DMS114 treated with DMSO at 0.1 percent for 48 hours (cell line): Measurements from ENCODE around the gene SMIM10L2A.
A peak's percentile ranks its signal among the peaks of the same experiment; 100 is the strongest.
"Not testable (repeated sequence)": the region's sequence is repeated elsewhere in the genome, so short reads cannot be mapped to it uniquely, and the experiment has no call there.

Experiments
- DNase-seq: peaks from one replicate; lab custom pipeline; 2025; ENCODE audit not compliant: unreplicated experiment; lab: John Stamatoyannopoulos, UW

Gene SMIM10L2A

GRCh38 chrX:135421537-135421931, 210 bp upstream of the SMIM10L2A start:
- DNase-seq: peak; percentile 21

- DNase-seq: not testable (repeated sequence)
Measured at GRCh38 chrX:135422810-135423168, 1.0 kb downstream of the SMIM10L2A start.

DNA sequence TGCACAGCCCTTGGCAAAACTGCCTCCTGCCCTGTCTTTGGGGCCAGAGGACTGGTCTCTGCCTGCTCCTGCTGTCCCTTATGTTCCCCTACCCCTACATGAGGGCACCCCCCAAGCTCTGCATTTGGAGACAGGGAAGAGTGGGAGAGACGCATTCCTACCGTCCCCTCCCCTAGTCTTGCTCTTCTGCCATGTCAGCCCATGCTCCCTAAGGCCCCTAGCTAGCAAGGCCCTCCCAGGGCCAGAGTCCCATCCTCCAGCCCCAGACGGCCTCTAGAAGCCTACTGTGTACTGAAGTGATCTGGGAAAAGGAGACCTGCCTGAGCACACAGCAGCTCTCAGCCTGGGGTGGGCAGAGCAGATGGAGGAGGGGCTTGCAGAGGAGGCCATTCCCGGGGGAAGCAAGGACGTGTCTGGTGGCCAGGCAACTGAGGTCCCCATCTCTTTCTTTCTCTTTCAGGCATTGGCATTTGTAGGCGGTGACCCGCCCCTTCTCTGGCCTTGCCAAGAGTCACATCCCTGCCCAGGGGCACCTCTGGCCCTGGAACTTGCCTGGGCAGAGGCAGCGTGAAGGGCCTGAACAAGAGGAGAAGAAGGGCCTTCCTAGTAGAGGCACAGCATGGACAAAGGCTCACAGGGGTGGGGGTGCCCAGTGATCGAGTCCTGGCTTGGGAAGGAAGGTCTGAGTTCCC, 1.6 kb downstream of the SMIM10L2A start:
- DNase-seq: not testable (repeated sequence)

GRCh38 chrX:135424469-135424868, 2.7 kb downstream of the SMIM10L2A start:
- no peak for DNase-seq

GRCh38 chrX:135425026-135425965, 3.6 kb downstream of the SMIM10L2A start:
- DNase-seq: no peak

- DNase-seq: no peak
Measured at GRCh38 chrX:135429429-135429828, 7.7 kb downstream of the SMIM10L2A start.

DNA sequence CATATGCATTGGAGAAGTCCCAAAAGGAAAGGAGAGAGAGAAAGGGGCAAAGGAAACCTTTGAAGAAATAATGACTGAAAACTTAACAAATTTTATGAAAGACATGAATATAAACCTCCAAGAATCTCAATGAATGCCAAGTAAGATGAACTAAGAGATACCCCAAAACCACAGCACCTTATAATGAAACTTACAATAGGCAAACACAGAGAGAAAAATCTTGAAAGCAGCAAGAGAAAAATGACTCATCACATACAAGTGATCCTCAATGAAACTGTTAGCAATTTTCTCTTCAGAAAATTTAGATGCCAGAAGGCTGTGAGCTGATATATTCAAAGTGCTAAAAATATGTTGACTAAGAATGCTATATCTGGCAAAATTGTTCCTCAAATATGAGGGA, 10.1 kb downstream of the SMIM10L2A start:
- no peak for DNase-seq

GRCh38 chrX:135432453-135432852, 10.7 kb downstream of the SMIM10L2A start:
- DNase-seq: no peak

GRCh38 chrX:135432881-135433521, 11.3 kb downstream of the SMIM10L2A start:
- DNase-seq: no peak

- DNase-seq: no peak
Measured at GRCh38 chrX:135433531-135434257, 11.9 kb downstream of the SMIM10L2A start.

GRCh38 chrX:135434258-135435138, 12.8 kb downstream of the SMIM10L2A start:
- no peak for DNase-seq

GRCh38 chrX:135435139-135435922, 13.6 kb downstream of the SMIM10L2A start:
- DNase-seq: no peak

- no peak for DNase-seq
Measured at GRCh38 chrX:135435933-135436332, 14.2 kb downstream of the SMIM10L2A start.

DNA sequence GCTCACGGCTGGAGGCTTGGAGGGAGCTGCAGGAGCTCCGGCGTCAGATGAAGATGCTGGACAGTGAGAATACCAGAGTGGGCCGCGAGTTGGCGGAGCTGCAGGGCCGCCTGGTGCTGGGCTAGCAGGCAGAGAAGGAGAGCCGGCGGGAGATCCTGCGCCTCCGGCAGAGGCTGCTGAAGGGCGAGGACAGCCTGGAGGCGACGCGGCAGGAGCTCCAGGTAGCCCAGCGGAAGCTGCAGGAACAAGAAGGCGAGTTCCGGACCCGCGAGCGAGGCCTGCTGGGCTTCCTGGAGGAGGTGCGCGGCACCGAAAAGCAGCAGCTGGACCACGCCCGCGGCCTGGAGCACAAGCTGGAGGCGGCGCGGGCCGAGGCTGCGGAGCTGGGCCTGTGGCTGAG, 14.7 kb downstream of the SMIM10L2A start:
- no peak for DNase-seq

DNA sequence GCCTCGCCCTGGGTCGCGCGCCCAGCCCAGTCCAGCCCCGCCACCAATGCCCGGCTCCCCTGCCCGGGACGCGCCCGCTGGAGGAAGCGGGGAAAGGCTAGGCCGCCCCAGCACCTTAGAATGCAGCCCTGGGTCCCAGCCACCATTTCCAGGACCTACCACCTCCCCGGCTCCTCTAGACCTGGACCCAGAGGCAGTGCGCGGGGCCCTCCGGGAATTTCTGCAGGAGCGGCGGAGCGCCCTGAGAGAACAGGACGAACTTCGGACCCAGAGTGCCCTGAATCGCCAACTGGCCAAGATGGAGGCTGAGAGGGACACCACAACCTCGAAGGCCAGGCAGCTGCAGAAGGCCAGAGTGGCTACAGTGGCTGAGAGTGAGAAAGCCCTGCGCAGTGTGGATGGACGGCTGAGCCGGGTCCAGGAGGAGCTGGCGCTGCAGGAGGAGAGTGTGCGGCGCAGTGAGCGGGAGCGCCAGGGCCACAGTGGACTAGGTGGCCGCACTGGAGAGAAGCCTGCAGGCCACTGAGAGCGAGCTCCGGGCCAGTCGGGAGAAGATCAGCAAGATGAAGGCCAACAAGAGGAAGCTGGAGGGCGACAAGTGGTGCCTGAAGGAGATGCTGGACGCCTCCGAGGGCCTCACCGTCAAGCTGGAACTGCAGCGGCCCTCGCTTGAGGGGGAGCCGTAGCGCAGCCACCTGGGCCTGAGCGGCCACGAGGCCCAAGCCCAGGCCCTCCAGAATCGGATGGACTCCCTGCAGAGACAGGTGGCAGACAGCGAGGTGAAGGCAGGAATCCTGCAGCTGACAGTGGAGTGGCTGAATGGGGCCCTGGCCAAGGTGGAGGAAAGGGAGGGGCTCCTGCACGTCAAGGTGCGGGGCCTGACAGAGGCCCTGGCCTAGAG, 15.5 kb downstream of the SMIM10L2A start:
- no peak for DNase-seq

GRCh38 chrX:135437867-135438733, 16.4 kb downstream of the SMIM10L2A start:
- no peak for DNase-seq

DNA sequence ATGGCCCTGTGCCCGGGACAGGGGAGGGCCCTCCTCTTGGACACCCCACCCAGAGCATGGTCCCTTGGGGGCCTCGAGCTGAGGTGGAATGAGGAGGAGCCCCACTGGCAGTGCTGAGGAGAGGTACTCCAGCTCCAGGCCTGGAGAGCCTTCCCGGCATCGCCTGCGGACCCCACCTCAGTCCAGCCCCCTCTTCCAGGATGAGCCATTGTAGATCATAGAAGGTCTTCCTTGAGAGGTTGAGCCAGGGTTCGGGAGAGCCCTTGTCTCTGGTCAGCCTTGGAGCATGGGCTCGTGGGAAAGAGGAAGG, 16.9 kb downstream of the SMIM10L2A start:
- DNase-seq: no peak
